ENCODE data around the gene P3H3. TPM values are rescaled to one million over a fixed set of nuclear protein-coding genes. Genes with fewer than 3 reads are reported as not detected.

Gene P3H3
- total RNA-seq, 1 experiment from 2014 or later = 24.1 TPM

DNA sequence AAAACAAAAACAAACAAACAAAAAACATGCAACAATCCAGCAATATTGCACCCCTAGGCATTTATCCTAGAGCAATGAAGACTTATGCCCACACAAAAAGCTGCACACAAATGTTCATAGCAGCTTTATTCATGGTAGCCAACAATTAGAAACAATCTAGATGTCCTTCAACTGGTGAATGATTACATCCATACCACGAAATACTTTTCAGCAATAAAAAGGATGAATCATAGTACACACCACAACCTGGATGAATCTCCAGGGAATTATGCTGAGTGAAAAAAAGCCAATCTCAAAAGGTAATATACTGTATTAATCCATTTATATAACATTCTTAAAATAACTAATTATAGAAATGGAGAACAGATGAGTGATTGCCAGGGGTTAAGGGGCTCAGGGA is 21.0 kb upstream of the P3H3 start:
- no peak for DNase-seq (ENCODE audit: low read depth)

DNA sequence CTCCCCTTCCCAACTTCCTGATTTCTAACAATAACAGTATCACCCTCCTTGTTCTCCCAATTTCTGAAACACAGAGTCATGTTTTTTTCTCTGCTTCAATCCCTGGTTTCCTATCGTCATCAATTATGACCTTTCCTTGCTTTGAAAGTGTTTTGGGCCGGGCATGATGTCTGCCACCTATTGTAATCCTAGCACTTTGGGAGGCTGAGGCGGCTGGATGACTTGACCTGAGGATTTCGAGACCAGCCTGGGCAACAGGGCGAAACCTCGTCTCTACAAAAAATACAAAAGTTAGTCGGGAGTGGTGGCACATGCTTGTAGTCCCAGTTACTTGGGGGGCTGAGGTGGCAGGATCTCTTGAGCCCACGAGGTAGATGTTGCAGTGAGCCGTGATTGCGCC is 19.2 kb upstream of the P3H3 start:
- no peak for DNase-seq (ENCODE audit: low read depth)

DNA sequence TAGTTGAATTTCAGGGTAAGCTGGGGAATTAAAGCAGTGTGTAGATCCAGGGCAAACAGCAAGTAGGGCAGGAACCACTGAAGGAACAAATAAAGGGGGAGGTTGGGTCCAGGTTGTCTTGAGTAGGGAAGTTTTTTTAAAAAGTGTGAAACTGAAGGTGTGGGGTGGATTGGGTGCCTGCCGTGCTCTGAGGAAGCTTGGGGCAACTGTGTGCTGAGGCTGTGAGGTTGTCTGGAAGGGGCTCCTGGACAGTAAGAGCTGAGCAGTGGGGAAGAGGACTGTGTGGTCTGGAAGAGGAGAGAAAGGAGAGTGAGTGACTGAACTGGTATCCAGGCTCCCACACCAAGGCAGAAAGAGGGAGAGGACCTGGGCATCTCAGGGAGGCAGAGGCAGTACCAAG is 17.4 kb upstream of the P3H3 start:
- no peak for DNase-seq (ENCODE audit: low read depth)

DNA sequence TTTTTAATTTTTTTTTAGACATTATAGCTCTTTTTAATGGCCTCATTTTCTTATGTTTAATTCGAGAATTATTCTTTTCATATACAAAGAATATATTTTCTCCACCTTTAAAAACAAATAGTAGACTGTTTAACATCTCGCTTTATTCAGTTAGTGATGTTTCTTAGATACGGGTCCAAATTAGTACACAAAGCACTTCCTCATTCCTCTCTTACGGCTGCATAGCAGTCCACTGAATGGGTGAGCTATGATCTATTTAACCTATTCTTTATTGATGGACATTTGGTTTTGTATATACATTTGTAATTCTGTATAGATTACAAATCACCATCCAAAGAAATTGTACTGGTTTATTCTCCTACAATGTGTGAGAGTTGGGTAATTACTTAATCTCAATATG is 14.8 kb upstream of the P3H3 start:
- DNase-seq (ENCODE audit: low read depth) = no peak

DNA sequence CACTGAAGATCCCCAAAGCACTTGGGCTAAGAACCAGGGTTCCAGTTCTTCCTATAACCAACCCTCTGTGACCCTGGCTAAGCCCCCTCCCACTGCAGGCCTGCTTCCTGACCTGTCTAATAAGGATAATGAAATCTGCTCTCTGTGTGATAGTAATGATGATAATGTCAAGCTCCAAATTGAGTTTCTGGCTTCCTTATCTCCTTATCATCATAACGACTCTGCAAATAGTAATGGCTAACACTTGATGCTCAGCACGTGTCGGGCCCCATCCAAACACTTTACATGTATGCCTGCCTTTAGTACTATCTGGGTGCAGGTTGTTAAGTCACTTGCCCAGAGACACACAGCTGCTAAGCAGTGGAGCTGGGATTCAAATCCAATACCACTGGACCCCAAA is 11.6 kb upstream of the P3H3 start:
- DNase-seq (ENCODE audit: low read depth) = no peak

DNA sequence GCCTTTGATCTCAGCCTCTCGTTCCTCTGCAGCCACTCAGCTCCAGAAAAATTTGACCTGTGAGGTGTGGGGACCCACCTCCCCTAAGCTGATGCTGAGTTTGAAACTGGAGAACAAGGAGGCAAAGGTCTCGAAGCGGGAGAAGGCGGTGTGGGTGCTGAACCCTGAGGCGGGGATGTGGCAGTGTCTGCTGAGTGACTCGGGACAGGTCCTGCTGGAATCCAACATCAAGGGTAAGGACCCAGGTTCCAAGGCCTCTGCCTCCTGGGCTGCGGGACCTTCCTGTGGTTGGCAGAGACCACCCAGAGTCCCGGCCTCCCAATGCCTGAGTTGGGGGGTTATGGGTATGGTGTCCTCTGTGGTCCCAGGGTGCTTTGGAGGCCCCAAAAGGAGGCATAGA is 11.1 kb upstream of the P3H3 start:
- DNase-seq (ENCODE audit: low read depth) = no peak

DNA sequence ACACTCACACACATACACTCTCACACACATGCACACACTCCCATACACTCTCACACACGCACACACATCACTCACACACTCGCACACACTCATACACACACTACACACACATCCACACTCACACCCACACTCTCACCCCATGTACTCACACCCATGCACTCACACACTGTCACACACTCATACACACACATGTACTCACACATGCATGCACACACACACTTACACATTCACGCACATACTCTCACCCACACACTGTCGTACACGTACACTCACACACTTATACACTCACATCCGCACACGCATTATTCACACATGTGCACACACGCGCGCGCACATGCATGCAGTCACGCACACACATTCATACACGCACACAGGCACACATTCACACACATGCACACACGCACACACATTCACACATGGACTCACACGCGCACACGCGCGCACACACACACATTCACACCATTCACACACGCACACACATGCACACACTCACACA is 10.5 kb upstream of the P3H3 start:
- no peak for DNase-seq (ENCODE audit: low read depth)

DNA sequence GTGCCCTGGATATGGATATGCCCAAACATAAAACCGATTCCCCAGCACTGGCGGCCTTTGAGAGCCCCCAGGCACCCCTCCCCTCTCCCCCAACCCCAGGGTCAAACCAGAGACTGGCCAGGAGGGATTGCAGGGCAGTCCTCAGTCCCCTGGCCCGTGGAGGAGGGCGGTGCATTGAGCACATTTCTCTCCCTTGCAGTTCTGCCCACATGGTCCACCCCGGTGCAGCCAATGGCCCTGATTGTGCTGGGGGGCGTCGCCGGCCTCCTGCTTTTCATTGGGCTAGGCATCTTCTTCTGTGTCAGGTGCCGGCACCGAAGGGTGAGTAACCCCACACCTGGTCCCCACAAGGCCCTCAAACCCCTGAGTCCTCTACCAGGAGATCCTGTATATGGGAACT is 10.0 kb upstream of the P3H3 start:
- no peak for DNase-seq (ENCODE audit: low read depth)

DNA sequence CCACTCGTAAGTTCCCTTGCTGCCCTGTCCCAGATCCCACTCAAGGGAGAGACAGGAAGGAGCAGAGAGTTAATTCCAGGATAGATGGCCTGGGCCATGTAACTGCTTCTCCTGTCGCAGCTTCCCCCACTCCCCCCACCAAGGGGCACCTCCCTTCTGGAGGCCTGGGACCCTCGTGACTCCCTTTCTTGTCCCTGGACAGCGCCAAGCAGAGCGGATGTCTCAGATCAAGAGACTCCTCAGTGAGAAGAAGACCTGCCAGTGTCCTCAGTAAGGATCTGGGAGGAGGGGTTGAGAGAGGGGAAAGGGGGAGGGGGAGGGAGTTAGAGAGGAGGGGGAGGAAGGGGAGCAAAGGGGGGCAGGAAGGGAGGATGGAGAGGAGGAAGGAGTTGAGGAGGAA is 9.6 kb upstream of the P3H3 start:
- no peak for DNase-seq (ENCODE audit: low read depth)

DNA sequence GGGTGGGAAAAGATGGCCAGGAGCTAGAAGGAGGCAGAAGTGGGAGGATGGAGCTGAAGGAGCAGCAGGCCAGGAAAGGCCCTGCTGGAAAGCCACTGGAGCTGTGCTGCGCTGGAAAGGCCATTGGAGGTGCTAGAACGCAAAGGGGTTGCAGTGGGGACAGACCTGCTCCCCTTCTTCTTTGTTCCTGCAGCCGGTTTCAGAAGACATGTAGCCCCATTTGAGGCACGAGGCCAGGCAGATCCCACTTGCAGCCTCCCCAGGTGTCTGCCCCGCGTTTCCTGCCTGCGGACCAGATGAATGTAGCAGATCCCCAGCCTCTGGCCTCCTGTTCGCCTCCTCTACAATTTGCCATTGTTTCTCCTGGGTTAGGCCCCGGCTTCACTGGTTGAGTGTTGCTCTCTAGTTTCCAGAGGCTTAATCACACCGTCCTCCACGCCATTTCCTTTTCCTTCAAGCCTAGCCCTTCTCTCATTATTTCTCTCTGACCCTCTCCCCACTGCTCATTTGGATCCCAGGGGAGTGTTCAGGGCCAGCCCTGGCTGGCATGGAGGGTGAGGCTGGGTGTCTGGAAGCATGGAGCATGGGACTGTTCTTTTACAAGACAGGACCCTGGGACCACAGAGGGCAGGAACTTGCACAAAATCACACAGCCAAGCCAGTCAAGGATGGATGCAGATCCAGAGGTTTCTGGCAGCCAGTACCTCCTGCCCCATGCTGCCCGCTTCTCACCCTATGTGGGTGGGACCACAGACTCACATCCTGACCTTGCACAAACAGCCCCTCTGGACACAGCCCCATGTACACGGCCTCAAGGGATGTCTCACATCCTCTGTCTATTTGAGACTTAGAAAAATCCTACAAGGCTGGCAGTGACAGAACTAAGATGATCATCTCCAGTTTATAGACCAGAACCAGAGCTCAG is 8.8 kb upstream of the P3H3 start:
- peak; percentile 23 for DNase-seq (ENCODE audit: low read depth)

DNA sequence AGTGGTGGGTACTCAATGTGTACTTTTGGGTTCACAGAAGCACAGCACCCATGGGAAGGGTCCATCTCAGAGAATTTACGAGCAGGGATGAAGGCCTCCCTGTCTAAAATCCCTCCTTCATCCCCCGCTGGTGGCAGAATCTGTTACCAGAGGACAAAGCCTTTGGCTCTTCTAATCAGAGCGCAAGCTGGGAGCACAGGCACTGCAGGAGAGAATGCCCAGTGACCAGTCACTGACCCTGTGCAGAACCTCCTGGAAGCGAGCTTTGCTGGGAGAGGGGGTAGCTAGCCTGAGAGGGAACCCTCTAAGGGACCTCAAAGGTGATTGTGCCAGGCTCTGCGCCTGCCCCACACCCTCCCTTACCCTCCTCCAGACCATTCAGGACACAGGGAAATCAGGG is 8.0 kb upstream of the P3H3 start:
- peak; percentile 1 for DNase-seq (ENCODE audit: low read depth)

DNA sequence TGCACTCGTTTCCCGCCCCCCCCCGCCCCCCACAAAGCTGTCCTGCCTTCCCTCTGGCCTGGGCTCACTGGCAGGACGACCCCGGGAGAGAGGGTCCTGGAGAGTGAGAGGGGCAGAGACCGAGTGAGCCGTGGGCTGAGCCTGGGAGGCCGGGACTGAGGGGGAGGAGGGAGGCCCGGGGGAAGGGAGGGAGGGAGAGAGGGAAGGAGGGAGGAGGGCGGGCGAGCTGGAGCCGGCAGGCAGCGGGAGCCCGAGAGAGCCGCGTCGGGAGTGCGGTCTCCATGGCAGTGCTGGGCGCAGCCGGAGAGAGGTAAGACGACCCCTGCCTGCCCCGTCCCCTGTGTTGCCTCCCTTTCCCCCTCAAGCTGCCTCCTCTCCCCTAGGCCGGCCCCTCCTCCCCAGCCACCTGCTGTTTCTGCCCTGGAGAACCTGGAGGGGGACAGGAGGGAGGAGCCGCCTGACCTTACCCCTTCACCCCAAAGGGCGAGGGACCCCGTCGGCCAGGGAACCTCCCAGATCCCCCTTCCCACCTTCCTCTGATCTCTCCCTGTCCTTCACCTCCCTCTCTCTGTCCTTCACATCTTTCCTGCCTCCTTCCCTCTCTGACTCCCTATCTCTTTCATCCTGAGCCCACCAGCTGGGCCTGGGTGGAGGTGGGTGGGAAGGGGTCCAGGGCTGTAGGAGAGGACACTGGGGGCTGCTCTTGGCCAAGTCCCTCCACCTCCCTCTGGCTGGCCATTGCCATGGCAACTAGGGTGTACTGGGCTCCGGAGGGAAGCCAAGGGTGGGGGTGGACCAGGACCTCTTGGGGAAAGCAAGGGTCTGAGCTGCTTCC is 6.4 kb upstream of the P3H3 start, which contains the start of gene GPR162:
Gene GPR162 (plus strand): TSS at position 231 of the 835 bp plus-strand sequence. CDS start 2,078 bp downstream, outside the sequence.
- DNase-seq (ENCODE audit: low read depth) = peak; percentile 58

DNA sequence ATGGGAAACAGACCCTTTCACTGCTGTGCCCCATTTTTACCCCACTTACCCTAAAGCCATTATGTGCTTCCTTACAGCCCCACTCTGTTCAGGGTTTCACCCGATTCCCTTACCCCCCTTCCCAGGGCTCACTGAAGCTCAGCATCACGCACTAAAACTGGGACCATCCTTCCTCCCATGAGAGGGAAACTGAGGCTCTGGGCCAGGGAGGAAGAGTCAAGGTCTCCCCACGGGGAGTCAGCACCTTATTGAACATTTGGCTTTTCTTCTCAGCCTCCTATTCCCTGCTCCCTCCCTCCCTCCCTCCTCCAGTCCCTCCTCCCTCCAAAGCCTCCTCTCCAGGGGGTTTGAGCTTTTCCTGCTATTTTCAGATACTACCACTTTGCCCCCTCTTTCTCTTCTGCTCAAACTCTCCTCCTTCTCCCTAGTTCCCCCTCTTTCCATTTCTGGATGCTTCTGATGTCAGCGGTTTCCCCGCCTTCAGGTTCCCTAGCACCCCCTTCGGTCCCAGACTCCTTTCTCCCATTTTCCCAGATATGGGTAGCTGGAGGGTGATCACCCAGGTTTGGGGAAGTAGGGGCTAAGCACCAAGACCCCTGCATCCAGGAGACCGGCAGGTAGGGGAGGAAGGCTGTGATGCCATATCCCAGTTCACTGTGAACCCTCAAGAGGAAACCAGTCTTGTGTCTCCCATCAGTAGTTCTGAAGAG is 5.6 kb upstream of the P3H3 start:
- peak; percentile 1 for DNase-seq (ENCODE audit: low read depth)

DNA sequence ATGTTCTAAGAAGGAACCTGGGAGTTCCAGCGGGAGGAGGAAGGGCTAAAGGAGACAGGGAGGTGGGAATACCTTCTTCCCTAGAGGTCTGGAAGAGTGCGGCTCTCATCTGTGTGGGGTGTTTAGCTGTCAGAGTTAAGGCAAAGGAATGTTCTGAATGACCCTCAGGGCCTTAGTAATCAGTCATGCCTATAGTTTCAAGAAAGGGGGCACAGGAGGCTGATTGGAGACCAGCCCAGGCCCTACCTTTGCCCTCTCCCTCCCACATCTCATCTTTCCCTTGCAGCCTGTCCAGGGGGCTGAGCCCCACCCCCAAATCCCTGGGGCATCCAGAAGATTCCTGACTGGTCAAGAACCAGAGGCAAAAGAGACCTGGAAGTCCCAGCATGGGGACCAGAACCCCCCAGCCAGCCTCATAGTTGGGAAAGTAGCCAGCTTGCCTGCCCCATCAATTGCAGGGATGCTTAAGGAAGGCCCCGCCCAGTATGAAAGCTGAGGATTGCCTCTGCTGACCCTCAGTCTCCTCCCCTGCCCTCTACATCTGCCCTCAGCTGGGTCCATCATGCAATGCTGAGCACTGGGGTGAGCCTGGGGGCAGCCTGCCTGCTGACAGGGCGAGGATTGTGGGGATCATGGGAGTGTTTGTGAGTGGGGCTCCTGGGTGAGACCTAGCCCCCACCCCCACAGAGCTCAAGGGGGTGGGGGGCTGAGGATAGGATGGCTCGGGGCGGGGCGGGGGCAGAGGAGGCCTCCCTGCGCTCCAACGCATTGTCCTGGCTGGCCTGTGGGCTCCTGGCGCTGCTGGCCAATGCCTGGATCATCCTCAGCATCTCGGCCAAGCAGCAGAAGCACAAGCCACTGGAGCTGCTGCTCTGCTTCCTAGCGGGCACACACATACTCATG is 4.8 kb upstream of the P3H3 start:
- DNase-seq (ENCODE audit: low read depth) = peak; percentile 3

DNA sequence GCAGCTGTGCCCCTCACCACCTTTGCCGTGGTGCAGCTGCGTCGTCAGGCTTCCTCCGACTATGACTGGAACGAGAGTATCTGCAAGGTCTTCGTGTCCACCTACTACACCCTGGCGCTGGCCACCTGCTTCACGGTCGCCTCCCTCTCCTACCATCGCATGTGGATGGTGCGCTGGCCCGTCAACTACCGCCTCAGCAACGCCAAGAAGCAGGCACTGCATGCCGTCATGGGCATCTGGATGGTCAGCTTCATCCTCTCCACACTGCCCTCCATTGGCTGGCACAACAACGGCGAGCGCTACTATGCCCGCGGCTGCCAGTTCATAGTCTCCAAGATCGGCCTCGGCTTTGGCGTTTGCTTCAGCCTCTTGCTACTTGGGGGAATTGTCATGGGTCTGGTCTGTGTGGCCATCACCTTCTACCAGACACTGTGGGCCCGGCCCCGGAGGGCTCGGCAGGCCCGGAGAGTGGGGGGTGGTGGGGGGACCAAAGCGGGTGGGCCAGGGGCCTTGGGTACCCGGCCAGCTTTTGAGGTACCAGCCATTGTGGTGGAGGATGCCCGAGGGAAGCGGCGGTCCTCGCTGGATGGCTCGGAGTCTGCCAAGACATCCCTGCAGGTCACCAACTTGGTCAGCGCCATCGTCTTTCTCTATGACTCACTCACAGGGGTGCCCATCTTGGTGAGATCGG is 4.0 kb upstream of the P3H3 start:
- peak; percentile 7 for DNase-seq (ENCODE audit: low read depth)

DNA sequence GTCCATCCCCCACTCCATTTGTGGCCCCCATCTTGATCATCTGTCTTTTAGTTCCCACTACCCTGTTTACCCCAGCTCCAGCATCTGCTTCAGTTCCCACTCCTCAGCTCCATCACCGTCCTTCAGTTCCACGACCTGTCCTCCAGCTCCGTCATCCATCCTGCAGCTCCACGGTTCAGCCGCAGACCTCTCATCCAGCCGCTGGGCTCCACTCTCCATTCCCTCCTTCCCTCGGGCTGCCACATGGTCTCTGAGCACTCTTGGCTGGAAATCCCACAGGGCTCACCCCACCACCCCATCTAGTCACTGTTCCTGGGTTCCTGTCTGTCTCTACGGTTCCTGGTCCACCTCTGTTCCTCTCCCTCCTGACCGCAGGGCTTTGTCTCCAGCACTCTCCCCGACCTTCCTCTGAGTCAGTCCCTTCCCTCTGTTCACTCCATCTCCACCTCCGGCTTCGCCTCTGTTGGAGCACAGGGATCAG is 3.3 kb upstream of the P3H3 start:
- peak; percentile 44 for DNase-seq (ENCODE audit: low read depth)

DNA sequence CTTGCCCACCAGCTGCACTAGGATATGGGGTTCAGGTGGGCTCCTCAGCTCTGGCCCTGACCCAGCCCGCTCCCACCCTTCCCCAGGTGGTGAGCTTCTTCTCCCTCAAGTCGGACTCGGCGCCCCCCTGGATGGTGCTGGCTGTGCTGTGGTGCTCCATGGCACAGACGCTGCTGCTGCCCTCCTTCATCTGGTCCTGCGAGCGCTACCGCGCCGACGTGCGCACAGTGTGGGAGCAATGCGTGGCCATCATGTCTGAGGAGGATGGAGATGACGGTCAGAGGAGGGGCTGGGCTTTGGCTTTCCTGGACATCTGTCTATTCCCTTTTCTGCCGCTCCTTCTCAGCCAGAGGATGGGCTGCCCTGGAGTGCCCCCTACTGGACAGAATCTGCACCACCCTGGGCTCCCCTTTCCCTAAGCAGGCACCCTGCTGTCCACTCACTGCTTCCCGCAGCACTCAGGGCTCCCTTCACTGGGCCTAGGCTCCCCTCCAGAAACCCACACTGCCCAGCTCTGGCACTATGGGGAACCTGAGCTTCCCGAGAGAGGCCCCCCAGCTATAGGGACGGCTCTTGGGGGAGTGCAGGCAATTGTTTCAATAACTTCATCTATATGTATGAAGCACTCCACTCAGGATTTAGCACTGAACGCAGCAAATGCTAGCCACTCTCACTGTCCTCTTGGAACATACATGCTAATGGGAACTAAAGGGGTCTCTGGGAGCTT is 2.6 kb upstream of the P3H3 start:
- DNase-seq (ENCODE audit: low read depth) = peak; percentile 86

DNA sequence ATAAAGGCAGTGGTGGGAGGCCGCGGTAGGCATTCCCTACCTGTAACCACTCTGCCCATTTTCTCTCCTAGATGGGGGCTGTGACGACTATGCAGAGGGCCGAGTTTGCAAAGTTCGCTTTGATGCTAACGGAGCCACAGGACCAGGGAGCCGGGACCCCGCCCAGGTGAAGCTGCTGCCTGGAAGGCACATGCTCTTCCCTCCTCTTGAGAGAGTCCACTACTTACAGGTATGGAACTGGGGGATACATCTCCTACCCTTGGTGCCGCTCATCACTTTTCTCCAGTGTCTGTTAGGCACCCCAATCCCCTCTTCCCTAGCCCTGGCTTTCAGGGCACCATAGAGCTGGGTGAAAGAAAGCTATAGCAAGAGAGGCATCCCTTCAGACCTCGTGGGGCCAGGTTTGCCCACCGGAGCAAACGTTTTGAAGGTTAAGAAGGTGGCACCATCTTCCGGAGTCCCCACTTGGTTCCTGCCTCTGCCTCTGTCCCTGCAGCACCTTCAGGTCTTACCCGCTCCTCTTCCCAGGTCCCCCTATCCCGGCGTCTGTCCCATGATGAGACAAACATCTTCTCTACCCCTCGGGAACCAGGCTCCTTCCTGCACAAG is 2.0 kb upstream of the P3H3 start:
- DNase-seq (ENCODE audit: low read depth) = no peak

Data from Daoy (cell line).